ENCODE data around the gene ACBD6. TPM values are rescaled to one million over a fixed set of nuclear protein-coding genes. Genes with fewer than 3 reads are reported as not detected.

ACBD6 gene
- total and polyA plus RNA-seq, 10 of the 15 experiments (the other 5 are each of a cell fraction or from before 2014, with no cell fraction given), result 15.0 to 67.3 (median 55.0) TPM

DNA sequence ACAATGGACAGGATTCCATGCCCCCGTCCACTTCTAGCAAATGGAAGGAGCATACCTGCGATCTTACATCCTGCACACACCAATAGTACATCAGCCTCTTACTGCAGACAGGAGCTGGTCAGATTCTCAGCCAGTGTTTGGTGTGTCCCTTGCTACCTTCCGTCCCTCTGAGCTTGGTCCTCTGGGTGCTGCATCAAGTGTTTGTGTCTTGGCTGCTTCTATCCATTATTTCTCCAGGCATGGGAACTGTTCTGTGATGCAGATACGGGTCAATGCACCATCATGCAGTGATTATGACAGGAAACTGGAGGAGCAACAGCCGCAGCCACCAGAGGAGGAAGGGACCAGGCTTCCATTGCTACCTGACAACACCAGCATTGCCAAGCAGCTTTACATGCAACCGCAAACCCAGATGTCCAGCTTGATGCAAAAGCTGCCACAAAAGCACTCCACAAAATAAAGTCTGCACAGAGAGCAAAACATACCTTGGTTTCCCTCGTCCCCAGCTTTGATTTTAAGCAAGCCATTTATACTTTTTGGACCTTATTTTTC, 34.5 kb upstream of the ACBD6 start (continued):
- TF ChIP-seq, protein P1, sequence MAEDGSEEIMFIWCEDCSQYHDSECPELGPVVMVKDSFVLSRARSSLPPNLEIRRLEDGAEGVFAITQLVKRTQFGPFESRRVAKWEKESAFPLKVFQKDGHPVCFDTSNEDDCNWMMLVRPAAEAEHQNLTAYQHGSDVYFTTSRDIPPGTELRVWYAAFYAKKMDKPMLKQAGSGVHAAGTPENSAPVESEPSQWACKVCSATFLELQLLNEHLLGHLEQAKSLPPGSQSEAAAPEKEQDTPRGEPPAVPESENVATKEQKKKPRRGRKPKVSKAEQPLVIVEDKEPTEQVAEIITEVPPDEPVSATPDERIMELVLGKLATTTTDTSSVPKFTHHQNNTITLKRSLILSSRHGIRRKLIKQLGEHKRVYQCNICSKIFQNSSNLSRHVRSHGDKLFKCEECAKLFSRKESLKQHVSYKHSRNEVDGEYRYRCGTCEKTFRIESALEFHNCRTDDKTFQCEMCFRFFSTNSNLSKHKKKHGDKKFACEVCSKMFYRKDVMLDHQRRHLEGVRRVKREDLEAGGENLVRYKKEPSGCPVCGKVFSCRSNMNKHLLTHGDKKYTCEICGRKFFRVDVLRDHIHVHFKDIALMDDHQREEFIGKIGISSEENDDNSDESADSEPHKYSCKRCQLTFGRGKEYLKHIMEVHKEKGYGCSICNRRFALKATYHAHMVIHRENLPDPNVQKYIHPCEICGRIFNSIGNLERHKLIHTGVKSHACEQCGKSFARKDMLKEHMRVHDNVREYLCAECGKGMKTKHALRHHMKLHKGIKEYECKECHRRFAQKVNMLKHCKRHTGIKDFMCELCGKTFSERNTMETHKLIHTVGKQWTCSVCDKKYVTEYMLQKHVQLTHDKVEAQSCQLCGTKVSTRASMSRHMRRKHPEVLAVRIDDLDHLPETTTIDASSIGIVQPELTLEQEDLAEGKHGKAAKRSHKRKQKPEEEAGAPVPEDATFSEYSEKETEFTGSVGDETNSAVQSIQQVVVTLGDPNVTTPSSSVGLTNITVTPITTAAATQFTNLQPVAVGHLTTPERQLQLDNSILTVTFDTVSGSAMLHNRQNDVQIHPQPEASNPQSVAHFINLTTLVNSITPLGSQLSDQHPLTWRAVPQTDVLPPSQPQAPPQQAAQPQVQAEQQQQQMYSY (CRISPR knock-in tag; IDR thresholded peaks at IDR 0.05), result no peak
- no peak for TF ChIP-seq POLR2AphosphoS2 (IDR thresholded peaks at IDR 0.05; ENCODE audit: low read depth, low read length)
- TF ChIP-seq SUPT20H (IDR thresholded peaks at IDR 0.05; ENCODE audit: borderline replicate concordance, control insufficient read depth, low read depth, low read length), result no peak
- no peak for TF ChIP-seq RAD51 (IDR thresholded peaks at IDR 0.05)

DNA sequence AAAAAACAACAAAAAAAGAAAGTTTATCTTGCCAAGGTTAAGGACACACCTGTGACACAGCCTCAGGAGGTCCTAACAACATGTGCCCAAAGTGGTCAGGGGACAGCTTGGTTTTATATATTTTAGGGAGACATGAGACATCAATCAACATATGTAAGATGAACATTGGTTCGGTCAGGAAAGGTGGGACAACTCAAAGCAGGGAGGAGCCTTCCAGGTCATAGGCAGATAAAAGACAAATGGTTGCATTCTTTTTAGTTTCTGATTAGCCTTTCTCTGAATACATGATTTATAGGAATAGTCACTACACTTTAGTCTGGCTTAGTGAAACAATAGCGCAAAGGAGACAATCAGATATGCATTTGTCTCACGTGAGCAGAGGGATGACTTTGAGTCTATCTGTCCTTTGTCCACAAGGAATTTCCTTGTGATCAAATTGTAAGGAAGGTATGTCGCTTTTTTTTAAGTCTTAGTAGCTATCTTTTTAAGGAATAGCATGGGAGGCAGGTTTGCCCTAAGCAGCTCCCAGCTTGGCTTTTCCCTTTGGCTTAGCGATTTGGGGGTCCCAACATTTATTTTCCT, 33.1 kb upstream of the ACBD6 start:
- H4K20me1 ChIP-seq (ENCODE audit: control insufficient read depth, insufficient read depth), result no peaks in the 10 kb centered on the region
- no peak overlapping the region for H3K27ac ChIP-seq (ENCODE audit: control insufficient read depth, insufficient read depth)
- no peak overlapping the region for H3K9ac ChIP-seq (ENCODE audit: control insufficient read depth, insufficient read depth, low read length)
- no peak for TF ChIP-seq SRF (IDR thresholded peaks at IDR 0.05; ENCODE audit: low read depth in 2 of 2, low read length in 2 of 2)
- TF ChIP-seq PAX8 (IDR thresholded peaks at IDR 0.05), result no peak
- TF ChIP-seq CREB1 (IDR thresholded peaks at IDR 0.05; ENCODE audit: low read depth), result no peak
- TF ChIP-seq CBX5 (IDR thresholded peaks at IDR 0.05; ENCODE audit: low read depth), result no peak
- TF ChIP-seq, protein P2, sequence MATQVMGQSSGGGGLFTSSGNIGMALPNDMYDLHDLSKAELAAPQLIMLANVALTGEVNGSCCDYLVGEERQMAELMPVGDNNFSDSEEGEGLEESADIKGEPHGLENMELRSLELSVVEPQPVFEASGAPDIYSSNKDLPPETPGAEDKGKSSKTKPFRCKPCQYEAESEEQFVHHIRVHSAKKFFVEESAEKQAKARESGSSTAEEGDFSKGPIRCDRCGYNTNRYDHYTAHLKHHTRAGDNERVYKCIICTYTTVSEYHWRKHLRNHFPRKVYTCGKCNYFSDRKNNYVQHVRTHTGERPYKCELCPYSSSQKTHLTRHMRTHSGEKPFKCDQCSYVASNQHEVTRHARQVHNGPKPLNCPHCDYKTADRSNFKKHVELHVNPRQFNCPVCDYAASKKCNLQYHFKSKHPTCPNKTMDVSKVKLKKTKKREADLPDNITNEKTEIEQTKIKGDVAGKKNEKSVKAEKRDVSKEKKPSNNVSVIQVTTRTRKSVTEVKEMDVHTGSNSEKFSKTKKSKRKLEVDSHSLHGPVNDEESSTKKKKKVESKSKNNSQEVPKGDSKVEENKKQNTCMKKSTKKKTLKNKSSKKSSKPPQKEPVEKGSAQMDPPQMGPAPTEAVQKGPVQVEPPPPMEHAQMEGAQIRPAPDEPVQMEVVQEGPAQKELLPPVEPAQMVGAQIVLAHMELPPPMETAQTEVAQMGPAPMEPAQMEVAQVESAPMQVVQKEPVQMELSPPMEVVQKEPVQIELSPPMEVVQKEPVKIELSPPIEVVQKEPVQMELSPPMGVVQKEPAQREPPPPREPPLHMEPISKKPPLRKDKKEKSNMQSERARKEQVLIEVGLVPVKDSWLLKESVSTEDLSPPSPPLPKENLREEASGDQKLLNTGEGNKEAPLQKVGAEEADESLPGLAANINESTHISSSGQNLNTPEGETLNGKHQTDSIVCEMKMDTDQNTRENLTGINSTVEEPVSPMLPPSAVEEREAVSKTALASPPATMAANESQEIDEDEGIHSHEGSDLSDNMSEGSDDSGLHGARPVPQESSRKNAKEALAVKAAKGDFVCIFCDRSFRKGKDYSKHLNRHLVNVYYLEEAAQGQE (IDR thresholded peaks at IDR 0.05; ENCODE audit: low read depth, low read length), result no peak
- TF ChIP-seq TAF1 (IDR thresholded peaks at IDR 0.05; ENCODE audit: borderline replicate concordance, low read depth, low read length), result no peak
- TF ChIP-seq, protein P3, sequence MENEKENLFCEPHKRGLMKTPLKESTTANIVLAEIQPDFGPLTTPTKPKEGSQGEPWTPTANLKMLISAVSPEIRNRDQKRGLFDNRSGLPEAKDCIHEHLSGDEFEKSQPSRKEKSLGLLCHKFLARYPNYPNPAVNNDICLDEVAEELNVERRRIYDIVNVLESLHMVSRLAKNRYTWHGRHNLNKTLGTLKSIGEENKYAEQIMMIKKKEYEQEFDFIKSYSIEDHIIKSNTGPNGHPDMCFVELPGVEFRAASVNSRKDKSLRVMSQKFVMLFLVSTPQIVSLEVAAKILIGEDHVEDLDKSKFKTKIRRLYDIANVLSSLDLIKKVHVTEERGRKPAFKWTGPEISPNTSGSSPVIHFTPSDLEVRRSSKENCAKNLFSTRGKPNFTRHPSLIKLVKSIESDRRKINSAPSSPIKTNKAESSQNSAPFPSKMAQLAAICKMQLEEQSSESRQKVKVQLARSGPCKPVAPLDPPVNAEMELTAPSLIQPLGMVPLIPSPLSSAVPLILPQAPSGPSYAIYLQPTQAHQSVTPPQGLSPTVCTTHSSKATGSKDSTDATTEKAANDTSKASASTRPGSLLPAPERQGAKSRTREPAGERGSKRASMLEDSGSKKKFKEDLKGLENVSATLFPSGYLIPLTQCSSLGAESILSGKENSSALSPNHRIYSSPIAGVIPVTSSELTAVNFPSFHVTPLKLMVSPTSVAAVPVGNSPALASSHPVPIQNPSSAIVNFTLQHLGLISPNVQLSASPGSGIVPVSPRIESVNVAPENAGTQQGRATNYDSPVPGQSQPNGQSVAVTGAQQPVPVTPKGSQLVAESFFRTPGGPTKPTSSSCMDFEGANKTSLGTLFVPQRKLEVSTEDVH (IDR thresholded peaks at IDR 0.05; ENCODE audit: low read depth, partially characterized antibody), result no peak
- ATAC-seq (no peak), FAIRE-seq (no peak), DNase-seq (ENCODE audit: low read depth, low spot score) (no peak)
- ChIA-PET SMC1A (ENCODE audit: uncharacterized antibody, unreplicated experiment) (interaction anchor here (0.6 to 14.5 kb wide), 11 partner anchors 11 to 863 kb away, joined by 3 to 247 read pairs (median 4); no protein-coding TSS in a partner anchor), POLR2A (no interaction called here), CTCF (interaction anchor here (1.0 to 17.1 kb wide), 5 partner anchors 19 to 346 kb away, joined by 3 to 373 read pairs (median 5); no protein-coding TSS in a partner anchor), RAD21 (ENCODE audit: unreplicated experiment) (interaction anchor here (0.5 to 9.3 kb wide), 3 partner anchors 328 to 891 kb away, joined by 3 to 156 read pairs (median 7); no protein-coding TSS in a partner anchor)
- H3K9me3 ChIP-seq (replicated peaks; ENCODE audit: control insufficient read depth, insufficient read depth, low read length), result no peaks in the 10 kb centered on the region
- no peaks in the 10 kb centered on the region for H3K36me3 ChIP-seq (ENCODE audit: control insufficient read depth in 2 of 2, insufficient read depth in 2 of 2, low read length in 1 of 2)
- H2AFZ ChIP-seq (ENCODE audit: control insufficient read depth, low read depth, low read length), result no peak overlapping the region
- no peak overlapping the region for H3K4me2 ChIP-seq (ENCODE audit: control insufficient read depth, insufficient read depth)
- no peaks in the 10 kb centered on the region for H3K4me1 ChIP-seq (ENCODE audit: control insufficient read depth, insufficient read depth, low read length)
- H3K27me3 ChIP-seq (replicated peaks in 1 of 2; ENCODE audit: control insufficient read depth in 2 of 2, insufficient read depth in 2 of 2, low read length in 1 of 2), result no peaks in the 10 kb centered on the region; a peak in 2 of 4 replicates
- BruUV-seq (replicated peaks), result no TSS peak
- WGBS (ENCODE audit: insufficient coverage, insufficient replicate concordance, low lambda C conversion rate, missing lambda C conversion rate), result 47% methylated on average over 5 of the region's 5 CpGs
- in situ Hi-C loops (cut with MboI) (loop anchor here (5.0 to 10.0 kb wide), 2 partner anchors 322 to 629 kb away; no protein-coding TSS in a partner anchor), intact Hi-C loops (cut with micrococcal nuclease; ENCODE audit: unreplicated experiment) (no loop called here)
- H3K79me2 ChIP-seq (ENCODE audit: control insufficient read depth, insufficient read depth, low read length), result no peaks in the 10 kb centered on the region
- H3K4me3 ChIP-seq, result no peak overlapping the region

Measured in GM12878 (cell line).